Sigmoid colon (tissue), 4 donors: ENCODE measurements around the gene LRRIQ1.

Source experiments
- CTCF ChIP-seq, 4 experiments: fragments of 450-650 bp in 3 of 4; fragments of 200-600 bp in 1 of 4; IDR thresholded peaks; one replicate each; pipeline ENCODE4 v1.5.1; 2016 to 2019; ENCODE audit warnings: antibody characterized with exemption in 4 of 4, mild to moderate bottlenecking in 3 of 4, moderate library complexity in 2 of 4
- POLR2A ChIP-seq, 2 donors: fragments of 450-650 bp; IDR thresholded peaks; one replicate each; pipeline ENCODE4 v1.6.1; 2016; ENCODE audit warnings: antibody characterized with exemption in 2 of 2, mild to moderate bottlenecking in 2 of 2, moderate library complexity in 2 of 2
- POLR2AphosphoS5 ChIP-seq, 4 donors: sonication (generic); formaldehyde crosslinking; IDR thresholded peaks; one replicate each; pipeline ENCODE4 v1.6.1; 2017; ENCODE audit warnings: antibody characterized with exemption in 4 of 4

- TF ChIP-seq CTCF (IDR thresholded peaks at IDR 0.05) (no peak), POLR2A (IDR thresholded peaks at IDR 0.05) (no peak), POLR2AphosphoS5 (IDR thresholded peaks at IDR 0.05) (no peak)
These were observed 230.2 kb downstream of the LRRIQ1 start for GRCh38 chr12:85266356-85266755.
